ENCODE results near the gene S100A16.

DNA sequence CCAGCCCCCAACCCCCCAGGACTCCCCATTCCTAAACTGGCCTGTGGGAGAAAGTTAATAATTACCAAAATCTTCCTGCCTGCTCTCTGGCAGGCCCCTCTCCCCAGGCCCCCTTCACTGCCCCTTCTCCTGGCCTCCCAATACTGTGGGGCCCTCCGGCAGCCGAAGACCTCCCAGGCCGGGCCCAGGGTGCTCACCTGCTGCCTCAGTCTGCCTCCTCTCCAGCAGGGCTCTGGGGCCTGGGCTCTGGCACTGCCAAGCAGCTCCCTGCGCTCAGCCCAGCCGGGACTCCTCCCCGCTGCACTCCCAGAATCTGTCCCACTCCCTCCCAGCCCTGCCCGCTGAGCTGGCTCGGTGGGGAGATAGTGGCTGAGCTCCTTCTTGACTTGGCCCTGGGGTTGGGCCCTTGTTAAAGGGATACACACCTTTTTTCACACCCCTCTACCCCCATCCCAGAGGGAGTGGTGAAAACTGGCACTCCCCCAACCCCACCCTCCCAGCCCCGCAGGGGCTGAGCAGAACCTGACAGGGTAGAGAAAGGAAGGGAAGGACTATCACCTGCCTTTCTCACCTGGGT lies at the start of gene S100A16:
- TF ChIP-seq CTCF (IDR thresholded peaks at IDR 0.05 in 2 of 3, conservative IDR thresholded peaks at IDR 0.05 in 1 of 3; ENCODE audit: borderline replicate concordance in 1 of 3, insufficient read depth in 1 of 3, low read depth in 2 of 3, low read length in 2 of 3), result no peak
- TF ChIP-seq YY1 (IDR thresholded peaks at IDR 0.05; ENCODE audit: extremely low read depth, insufficient replicate concordance, low read depth, low read length), result peak; percentile 15
- TF ChIP-seq POLR2AphosphoS5 (IDR thresholded peaks at IDR 0.05; ENCODE audit: low read depth, low read length), result peak; percentile 94
- no peak for TF ChIP-seq ZNF274 (IDR thresholded peaks at IDR 0.05; ENCODE audit: low read depth, low read length)
- TF ChIP-seq POLR2A (IDR thresholded peaks at IDR 0.05; ENCODE audit: borderline replicate concordance, extremely low read depth, insufficient read depth, insufficient read length), result no peak

Data from HCT116 (cell line).